K562 (cell line): Measurements from ENCODE around the gene KLHL33. TPM values are rescaled to one million over a fixed set of nuclear protein-coding genes. Genes with fewer than 3 reads are reported as not detected.

Source experiments
- ATF6 ChIP-seq: sonication (generic); formaldehyde crosslinking; IDR thresholded peaks from 2 replicates; pipeline ENCODE4 v1.4.0; 2020; ENCODE audit warnings: mild to moderate bottlenecking, missing genetic modification reagents
- CBX2 ChIP-seq: fragments of 200-600 bp; sonication (generic); IDR thresholded peaks from one replicate; pipeline ENCODE4 v1.6.1; 2012; ENCODE audit warnings: mild to moderate bottlenecking, low read length, inconsistent platforms; ENCODE audit not compliant: insufficient read depth, poor library complexity, severe bottlenecking
- CREBBP ChIP-seq: IDR thresholded peaks from one replicate; pipeline ENCODE4 v1.6.1; 2012; ENCODE audit warnings: low read depth, mild to moderate bottlenecking, control low read depth, inconsistent platforms, low read length
- DMBX1 ChIP-seq: fragments of 250-450 bp; sonication (Bioruptor Pico); IDR thresholded peaks from 2 replicates; pipeline ENCODE4 v1.8.0; 2022; ENCODE audit warnings: inconsistent platforms, mild to moderate bottlenecking, moderate library complexity, borderline replicate concordance
- DNMT1 ChIP-seq: fragments of 450-650 bp; IDR thresholded peaks from 2 replicates; pipeline ENCODE4 v1.6.1; 2016; ENCODE audit warnings: antibody characterized with exemption, mild to moderate bottlenecking
- HLTF ChIP-seq: fragments of 450-650 bp; IDR thresholded peaks from 2 replicates; pipeline ENCODE4 v1.6.1; 2016
- IRF2 ChIP-seq: sonication (generic); formaldehyde crosslinking; IDR thresholded peaks from 2 replicates; pipeline ENCODE4 v1.8.1; 2022; ENCODE audit warnings: mild to moderate bottlenecking, missing genetic modification reagents
- MYNN ChIP-seq, 2 experiments: sonication (generic); formaldehyde crosslinking in 1 of 2; IDR thresholded peaks; 2 replicates each; pipeline versions ENCODE4 v1.5.0 to v1.6.1; 2016 to 2020; ENCODE audit warnings: antibody characterized with exemption in 1 of 2, missing genetic modification reagents in 1 of 2
- NFATC3 ChIP-seq: fragments of 450-650 bp; IDR thresholded peaks from 2 replicates; pipeline ENCODE4 v1.6.1; 2017; ENCODE audit warnings: mild to moderate bottlenecking
- NR2C2 ChIP-seq, 2 experiments: fragments of 200-800 bp in 1 of 2; sonication (Bioruptor generic) in 1 of 2; sonication (generic) in 1 of 2; formaldehyde crosslinking in 1 of 2; IDR thresholded peaks; 2 replicates each; pipeline versions ENCODE4 v1.6.1 to v1.8.0; 2016 to 2022; ENCODE audit warnings: mild to moderate bottlenecking in 1 of 2, missing compliant biosample characterization in 1 of 2, missing genetic modification characterization in 1 of 2, missing genetic modification reagents in 1 of 2
- RBM17 ChIP-seq: fragments of 200-400 bp; formaldehyde crosslinking; IDR thresholded peaks from 2 replicates; pipeline ENCODE4 v1.6.1; 2017; ENCODE audit warnings: low read depth, mild to moderate bottlenecking, low read length, borderline replicate concordance
- RUNX1 ChIP-seq: sonication (generic); IDR thresholded peaks from 2 replicates; pipeline ENCODE4 v1.6.1; 2016; ENCODE audit warnings: antibody characterized with exemption, low read depth
- SIRT6 ChIP-seq: IDR thresholded peaks from one replicate; pipeline ENCODE4 v1.6.1; 2012; ENCODE audit warnings: low read depth, mild to moderate bottlenecking, control low read depth, inconsistent platforms, low read length, moderate library complexity
- SMAD1 ChIP-seq: fragments of 150-350 bp; IDR thresholded peaks from 2 replicates; pipeline ENCODE4 v1.6.1; 2014; ENCODE audit warnings: low read length, low read depth; ENCODE audit not compliant: partially characterized antibody
- STAG1 ChIP-seq: sonication (generic); formaldehyde crosslinking; IDR thresholded peaks from 2 replicates; pipeline ENCODE4 v1.5.0; 2020; ENCODE audit warnings: missing genetic modification reagents, borderline replicate concordance
- STAT5B ChIP-seq: fragments of 250-450 bp; sonication (Bioruptor Pico); IDR thresholded peaks from 2 replicates; pipeline ENCODE4 v1.8.0; 2021; ENCODE audit warnings: mild to moderate bottlenecking, inconsistent platforms
- THRA ChIP-seq: fragments of 450-650 bp; IDR thresholded peaks from 2 replicates; pipeline ENCODE4 v1.6.1; 2017; ENCODE audit warnings: mild to moderate bottlenecking, moderate library complexity
- ZFP1 ChIP-seq: fragments of 450-650 bp; formaldehyde crosslinking; IDR thresholded peaks from 2 replicates; pipeline ENCODE4 v1.4.0; 2020; ENCODE audit warnings: mild to moderate bottlenecking, mixed read lengths
- ZNF354B ChIP-seq: fragments of 250-450 bp; sonication (Bioruptor Pico); IDR thresholded peaks from 2 replicates; pipeline ENCODE4 v1.4.0; 2020
- ZNF551 ChIP-seq: fragments of 250-450 bp; sonication (Bioruptor Pico); IDR thresholded peaks from 2 replicates; pipeline ENCODE4 v1.5.0; 2021; ENCODE audit warnings: mild to moderate bottlenecking, moderate library complexity
- ZNF639 ChIP-seq, 2 experiments: fragments of 200-800 bp in 1 of 2; sonication (Bioruptor generic) in 1 of 2; sonication (generic) in 1 of 2; formaldehyde crosslinking in 1 of 2; IDR thresholded peaks in 1 of 2; conservative IDR thresholded peaks in 1 of 2; 2 replicates each; pipeline versions ENCODE4 v1.5.0 to v1.6.1; 2016 to 2020; ENCODE audit warnings: missing compliant biosample characterization in 1 of 2, missing genetic modification characterization in 1 of 2, missing genetic modification reagents in 1 of 2
- polyA plus RNA-seq, 8 experiments: library from polyadenylated mRNA; depleted of rRNA in 4 of 8; stranded (reverse) in 5 of 8; unstranded in 3 of 8; fragments of >200 nt; fragmentation: Nextera tagmentation in 2 of 8; fragmentation: Illumina TruSeq in 1 of 8; extraction: Ambion mirVana in 2 of 8; extraction: Trizol in 1 of 8; gene quantifications; 2 replicates each; pipeline versions ENCODE4 v1.2.1 to v1.2.3, GENCODE V29; 2011 to 2014; ENCODE audit warnings: inconsistent platforms in 1 of 8, missing spikeins in 1 of 8
- total RNA-seq, 7 experiments: library from RNA; depleted of rRNA in 6 of 7; stranded (reverse); fragments of >200 nt in 6 of 7; fragmentation: Illumina TruSeq in 2 of 7; extraction: Trizol in 2 of 7; gene quantifications; 2 replicates each; pipeline versions ENCODE4 v1.2.1 to v1.2.3, GENCODE V29; 2011 to 2021; ENCODE audit warnings: low replicate concordance in 1 of 7
- TF ChIP-seq, protein P1 (sequence below), 3 experiments: fragments of 200-800 bp in 1 of 3; sonication (Bioruptor generic) in 1 of 3; sonication (generic) in 1 of 3; formaldehyde crosslinking in 1 of 3; IDR thresholded peaks; 2 replicates each; pipeline versions ENCODE4 v1.6.1 to v1.8.0; 2016 to 2022; ENCODE audit warnings: mild to moderate bottlenecking in 2 of 3, missing compliant biosample characterization in 2 of 3, missing genetic modification characterization in 2 of 3, missing genetic modification reagents in 1 of 3

KLHL33 gene
- total and polyA plus RNA-seq, 9 of the 15 experiments (the other 6 are each of a cell fraction or from before 2014, with no cell fraction given): 0.04 to 0.27 (median 0.13) TPM; not detected in 6

- no peak for TF ChIP-seq ATF6
- no peak for TF ChIP-seq THRA
- TF ChIP-seq, protein P1, sequence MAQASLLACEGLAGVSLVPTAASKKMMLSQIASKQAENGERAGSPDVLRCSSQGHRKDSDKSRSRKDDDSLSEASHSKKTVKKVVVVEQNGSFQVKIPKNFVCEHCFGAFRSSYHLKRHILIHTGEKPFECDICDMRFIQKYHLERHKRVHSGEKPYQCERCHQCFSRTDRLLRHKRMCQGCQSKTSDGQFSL (CRISPR knock-in tag; IDR thresholded peaks at IDR 0.05): 0 out of 2 replicates have a peak, but pooled peaks have one; percentile 59
- TF ChIP-seq, protein P1 (tag; IDR thresholded peaks at IDR 0.05): no peak
- no peak for TF ChIP-seq ZFP1 (CRISPR knock-in tag)
- no peak for TF ChIP-seq DMBX1 (CRISPR knock-in tag)
- peak; percentile 20; the same call in 1 of the 2 replicates for TF ChIP-seq RUNX1
- no peak for TF ChIP-seq NFATC3
- TF ChIP-seq ZNF639 (CRISPR knock-in tag; conservative IDR thresholded peaks at IDR 0.05 in 1 of 2, IDR thresholded peaks at IDR 0.05 in 1 of 2): no peak
- no peak for TF ChIP-seq CBX2
- no peak for TF ChIP-seq RBM17
- no peak for TF ChIP-seq ZNF551 (CRISPR knock-in tag)
- TF ChIP-seq CREBBP: no peak
- TF ChIP-seq STAT5B: no peak
- no peak for TF ChIP-seq ZNF354B (CRISPR knock-in tag)
- TF ChIP-seq STAG1 (CRISPR knock-in tag): no peak
- peak; percentile 29; the same call in 1 of the 2 replicates for TF ChIP-seq HLTF
- TF ChIP-seq MYNN (IDR thresholded peaks at IDR 0.05): 0 out of 2 replicates have a peak, but pooled peaks have one; percentile 18
- TF ChIP-seq MYNN (CRISPR knock-in tag; IDR thresholded peaks at IDR 0.05): no peak
- TF ChIP-seq SIRT6: no peak
- TF ChIP-seq DNMT1: no peak
- TF ChIP-seq NR2C2 (CRISPR knock-in tag; IDR thresholded peaks at IDR 0.05): no peak
- TF ChIP-seq NR2C2 (tag; IDR thresholded peaks at IDR 0.05): no peak
- no peak for TF ChIP-seq IRF2
- TF ChIP-seq SMAD1: peak; percentile 53
Measured at GRCh38 chr14:20469242-20469889, 33.4 kb upstream of the KLHL33 start, which contains the start of gene PNP (continued).
